NCI-H1436 (cell line): ENCODE results near the gene B3GALT5.

Experiments
- DNase-seq: peaks from one replicate; lab custom pipeline; 2025; lab: John Stamatoyannopoulos, UW

B3GALT5 gene

GRCh38 chr21:39700318-39700717 lies 87.6 kb downstream of the B3GALT5 start:
- no peak for DNase-seq

GRCh38 chr21:39703578-39703977 lies 90.8 kb downstream of the B3GALT5 start:
- DNase-seq = no peak

GRCh38 chr21:39705849-39706248 lies 93.1 kb downstream of the B3GALT5 start:
- no peak for DNase-seq

- DNase-seq = no peak
Measured at GRCh38 chr21:39707316-39707715, 94.6 kb downstream of the B3GALT5 start.

GRCh38 chr21:39710866-39711265 lies 98.1 kb downstream of the B3GALT5 start:
- DNase-seq = no peak

GRCh38 chr21:39712273-39712672 lies 99.5 kb downstream of the B3GALT5 start:
- no peak for DNase-seq

- no peak for DNase-seq
Measured at GRCh38 chr21:39712976-39713375, 100.2 kb downstream of the B3GALT5 start.

- DNase-seq = no peak
Measured at GRCh38 chr21:39713905-39714304, 101.2 kb downstream of the B3GALT5 start.

- no peak for DNase-seq
Measured at GRCh38 chr21:39714331-39714730, 101.6 kb downstream of the B3GALT5 start.

- DNase-seq = peak; percentile 64
Measured at GRCh38 chr21:39715804-39716397, 103.2 kb downstream of the B3GALT5 start.

GRCh38 chr21:39720126-39720778 lies 107.5 kb downstream of the B3GALT5 start:
- DNase-seq = no peak

GRCh38 chr21:39721885-39722284 lies 109.1 kb downstream of the B3GALT5 start:
- no peak for DNase-seq
